OCI-LY3 (cell line): ENCODE results near the gene FZR1.

Source experiments
- EZH2phosphoT487 ChIP-seq: fragments of 200-600 bp; shearing (Covaris generic); IDR thresholded peaks from 2 replicates; pipeline ENCODE4 v1.6.1; 2018; ENCODE audit warnings: antibody characterized with exemption, mixed run types, low read depth
- TF ChIP-seq, protein P1 (sequence below): fragments of 200-600, 300-600 bp; sonication (generic); IDR thresholded peaks from 2 replicates; pipeline ENCODE4 v1.5.1; 2014; ENCODE audit warnings: antibody characterized with exemption, low read length, low read depth

DNA sequence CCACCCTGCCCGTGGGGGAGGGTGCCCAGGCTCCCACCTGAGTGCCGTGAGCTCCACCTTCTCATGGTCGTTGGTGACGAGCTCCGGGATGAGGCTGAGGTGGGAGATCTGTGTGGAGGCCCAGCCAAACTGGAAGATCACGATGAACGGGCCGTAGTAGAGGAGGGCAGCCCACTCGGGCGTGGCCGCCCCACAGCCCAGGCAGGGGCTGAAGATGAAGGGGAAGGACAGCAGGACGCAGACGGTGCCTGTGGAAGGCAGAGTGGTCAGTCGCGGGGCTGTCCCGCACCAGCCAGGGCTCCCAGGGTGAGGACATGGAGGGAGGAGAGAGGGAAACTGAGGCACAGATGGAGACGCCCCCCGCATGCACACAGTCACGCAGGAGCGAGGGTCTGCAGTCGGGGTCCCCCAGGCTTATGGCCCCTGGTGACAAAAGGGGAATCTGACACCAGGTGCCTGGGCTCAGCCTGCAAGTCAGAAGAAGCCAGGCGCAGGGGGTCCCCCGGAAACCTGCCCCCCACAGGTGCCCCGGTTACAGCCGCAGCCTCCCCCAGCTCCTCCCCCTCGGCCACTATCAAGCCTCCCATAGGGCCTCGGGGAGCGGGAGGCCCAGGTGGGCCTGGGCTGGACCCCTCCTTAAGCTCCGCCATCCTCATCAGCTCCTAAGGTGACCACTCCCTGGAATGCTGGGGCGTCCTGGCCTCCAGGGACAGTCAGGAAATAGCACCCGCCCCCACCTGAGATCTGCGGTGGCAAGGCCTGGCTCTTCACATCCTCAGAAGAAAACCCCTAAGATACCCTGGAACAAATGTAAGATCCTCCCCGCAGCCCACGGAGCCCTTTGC is 45.1 kb downstream of the FZR1 start:
- TF ChIP-seq, protein P1, sequence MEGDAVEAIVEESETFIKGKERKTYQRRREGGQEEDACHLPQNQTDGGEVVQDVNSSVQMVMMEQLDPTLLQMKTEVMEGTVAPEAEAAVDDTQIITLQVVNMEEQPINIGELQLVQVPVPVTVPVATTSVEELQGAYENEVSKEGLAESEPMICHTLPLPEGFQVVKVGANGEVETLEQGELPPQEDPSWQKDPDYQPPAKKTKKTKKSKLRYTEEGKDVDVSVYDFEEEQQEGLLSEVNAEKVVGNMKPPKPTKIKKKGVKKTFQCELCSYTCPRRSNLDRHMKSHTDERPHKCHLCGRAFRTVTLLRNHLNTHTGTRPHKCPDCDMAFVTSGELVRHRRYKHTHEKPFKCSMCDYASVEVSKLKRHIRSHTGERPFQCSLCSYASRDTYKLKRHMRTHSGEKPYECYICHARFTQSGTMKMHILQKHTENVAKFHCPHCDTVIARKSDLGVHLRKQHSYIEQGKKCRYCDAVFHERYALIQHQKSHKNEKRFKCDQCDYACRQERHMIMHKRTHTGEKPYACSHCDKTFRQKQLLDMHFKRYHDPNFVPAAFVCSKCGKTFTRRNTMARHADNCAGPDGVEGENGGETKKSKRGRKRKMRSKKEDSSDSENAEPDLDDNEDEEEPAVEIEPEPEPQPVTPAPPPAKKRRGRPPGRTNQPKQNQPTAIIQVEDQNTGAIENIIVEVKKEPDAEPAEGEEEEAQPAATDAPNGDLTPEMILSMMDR, result no peak
- no peak for TF ChIP-seq EZH2phosphoT487
